ENCODE data around the gene SDK2. TPM values are rescaled to one million over a fixed set of nuclear protein-coding genes. Genes with fewer than 3 reads are reported as not detected.

The SDK2 gene
- total RNA-seq, 1 experiment from 2014 or later, result 0.67 TPM

- H3K9me3 ChIP-seq (ENCODE audit: low read depth, low read length, poor library complexity, severe bottlenecking), result no peaks in the 10 kb centered on the region
- no peaks in the 10 kb centered on the region for H3K36me3 ChIP-seq (ENCODE audit: insufficient read depth, low read length, poor library complexity, severe bottlenecking)
- DNase-seq (ENCODE audit: low spot score), result no peak
- no peak overlapping the region for H3K4me3 ChIP-seq (ENCODE audit: low read depth, low read length, poor library complexity, severe bottlenecking)
- H3K4me1 ChIP-seq (ENCODE audit: insufficient read depth, low read length, poor library complexity, severe bottlenecking), result no peaks in the 10 kb centered on the region
- CTCF ChIA-PET, result no interaction called here
- H3K27me3 ChIP-seq (replicated peaks; ENCODE audit: insufficient read depth, low read depth, low read length, poor library complexity), result no peaks in the 10 kb centered on the region
- intact Hi-C loops (cut with micrococcal nuclease; ENCODE audit: unreplicated experiment), result no loop called here
- BruUV-seq (replicated peaks), result no TSS peak
- TF ChIP-seq CTCF (conservative IDR thresholded peaks at IDR 0.05; ENCODE audit: low read depth, low read length) (no peak), EZH2 (IDR thresholded peaks at IDR 0.05; ENCODE audit: borderline replicate concordance, low read depth, low read length, poor library complexity, severe bottlenecking) (no peak)
- POLR2A ChIA-PET (ENCODE audit: low non-redundant PET), result no interaction called here
- H3K27ac ChIP-seq (ENCODE audit: low read depth, low read length, poor library complexity, severe bottlenecking), result no peak overlapping the region
These were observed 99.9 kb downstream of the SDK2 start for GRCh38 chr17:73544333-73544732.

- no peak for DNase-seq (ENCODE audit: low spot score)
- no peak overlapping the region for H3K4me3 ChIP-seq (ENCODE audit: low read depth, low read length, poor library complexity, severe bottlenecking)
- ChIA-PET CTCF (no interaction called here), POLR2A (ENCODE audit: low non-redundant PET) (no interaction called here)
- no peaks in the 10 kb centered on the region for H3K36me3 ChIP-seq (ENCODE audit: insufficient read depth, low read length, poor library complexity, severe bottlenecking)
- TF ChIP-seq EZH2 (IDR thresholded peaks at IDR 0.05; ENCODE audit: borderline replicate concordance, low read depth, low read length, poor library complexity, severe bottlenecking), result no peak
- TF ChIP-seq CTCF (conservative IDR thresholded peaks at IDR 0.05; ENCODE audit: low read depth, low read length), result no peak
- no peak overlapping the region for H3K27ac ChIP-seq (ENCODE audit: low read depth, low read length, poor library complexity, severe bottlenecking)
- BruUV-seq (replicated peaks), result no TSS peak
- H3K9me3 ChIP-seq (ENCODE audit: low read depth, low read length, poor library complexity, severe bottlenecking), result no peaks in the 10 kb centered on the region
- no peaks in the 10 kb centered on the region for H3K4me1 ChIP-seq (ENCODE audit: insufficient read depth, low read length, poor library complexity, severe bottlenecking)
- intact Hi-C loops (cut with micrococcal nuclease; ENCODE audit: unreplicated experiment), result no loop called here
- no peaks in the 10 kb centered on the region for H3K27me3 ChIP-seq (replicated peaks; ENCODE audit: insufficient read depth, low read depth, low read length, poor library complexity)
These were observed 101.9 kb downstream of the SDK2 start for GRCh38 chr17:73542323-73542722.

- H3K27me3 ChIP-seq (replicated peaks; ENCODE audit: insufficient read depth, low read depth, low read length, poor library complexity), result no peaks in the 10 kb centered on the region
- no peak overlapping the region for H3K27ac ChIP-seq (ENCODE audit: low read depth, low read length, poor library complexity, severe bottlenecking)
- TF ChIP-seq EZH2 (IDR thresholded peaks at IDR 0.05; ENCODE audit: borderline replicate concordance, low read depth, low read length, poor library complexity, severe bottlenecking) (no peak), CTCF (conservative IDR thresholded peaks at IDR 0.05; ENCODE audit: low read depth, low read length) (no peak)
- intact Hi-C loops (cut with micrococcal nuclease; ENCODE audit: unreplicated experiment), result no loop called here
- POLR2A ChIA-PET (ENCODE audit: low non-redundant PET), result no interaction called here
- CTCF ChIA-PET, result interaction anchor here (0.6 kb wide), 1 partner anchor 16 kb away, joined by 6 read pairs; no protein-coding TSS in a partner anchor
- no TSS peak for BruUV-seq (replicated peaks)
- no peak for DNase-seq (ENCODE audit: low spot score)
- H3K36me3 ChIP-seq (ENCODE audit: insufficient read depth, low read length, poor library complexity, severe bottlenecking), result no peaks in the 10 kb centered on the region
- H3K4me1 ChIP-seq (ENCODE audit: insufficient read depth, low read length, poor library complexity, severe bottlenecking), result no peaks in the 10 kb centered on the region
- no peak overlapping the region for H3K4me3 ChIP-seq (ENCODE audit: low read depth, low read length, poor library complexity, severe bottlenecking)
- no peaks in the 10 kb centered on the region for H3K9me3 ChIP-seq (ENCODE audit: low read depth, low read length, poor library complexity, severe bottlenecking)
These were observed 102.7 kb downstream of the SDK2 start for GRCh38 chr17:73541561-73541981.
